ENCODE measurements around the gene NTRK2.

The NTRK2 gene

DNA sequence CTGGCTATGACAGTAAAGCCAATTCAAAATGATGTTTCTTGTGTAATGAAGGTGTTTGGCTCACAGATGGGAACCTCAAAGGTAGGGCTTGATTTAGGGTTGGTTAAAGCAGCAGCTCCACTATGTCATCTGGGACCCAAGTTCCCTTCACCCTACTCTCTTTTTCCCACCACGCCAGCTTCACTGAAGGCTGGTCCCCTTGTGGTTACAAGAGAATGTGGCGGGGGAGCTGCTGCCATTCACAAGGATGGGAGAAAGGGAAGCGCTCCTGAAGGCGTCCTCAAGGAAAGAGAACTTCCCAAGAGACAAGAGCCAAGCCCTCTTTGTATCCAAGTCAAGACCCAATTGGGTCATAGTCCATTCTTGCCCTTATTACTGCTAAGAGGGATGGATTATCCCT is 72.7 kb downstream of the NTRK2 start:
- DNase-seq = no peak

DNA sequence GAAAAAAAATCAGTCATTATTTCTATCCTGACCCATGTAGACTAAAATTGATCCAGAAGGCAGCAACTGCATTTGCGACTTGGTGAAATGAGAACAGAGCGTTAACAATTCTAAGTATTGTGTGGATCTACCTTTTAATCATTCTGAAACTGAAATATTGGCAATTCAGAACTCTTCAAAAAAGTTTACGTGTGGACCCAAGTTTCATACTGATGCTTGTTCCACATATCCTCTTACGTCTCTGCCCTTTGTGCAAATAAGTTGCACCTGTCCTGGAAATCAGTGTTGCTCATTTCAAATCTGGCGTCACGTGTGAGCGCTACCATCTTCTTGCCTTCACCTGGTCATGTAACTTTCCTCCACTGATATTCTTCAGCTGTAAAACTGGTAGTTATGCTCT is 74.7 kb downstream of the NTRK2 start:
- DNase-seq = no peak

DNA sequence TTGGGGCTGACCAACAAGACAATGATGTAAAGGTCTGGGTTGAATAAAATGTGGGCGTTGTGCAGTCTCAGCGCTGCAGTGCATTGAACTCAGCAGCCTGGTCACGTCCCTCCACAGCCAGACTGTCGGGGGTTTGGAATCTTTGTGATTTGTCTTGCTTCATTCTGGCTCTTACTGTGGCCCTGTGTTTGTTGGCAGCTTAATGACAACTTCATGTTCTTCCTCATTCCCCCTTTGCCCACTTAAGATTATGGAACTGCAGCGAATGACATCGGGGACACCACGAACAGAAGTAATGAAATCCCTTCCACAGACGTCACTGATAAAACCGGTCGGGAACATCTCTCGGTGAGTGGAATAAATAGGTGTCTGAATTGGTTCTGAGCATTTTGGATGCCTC is 75.2 kb downstream of the NTRK2 start:
- no peak for DNase-seq

DNA sequence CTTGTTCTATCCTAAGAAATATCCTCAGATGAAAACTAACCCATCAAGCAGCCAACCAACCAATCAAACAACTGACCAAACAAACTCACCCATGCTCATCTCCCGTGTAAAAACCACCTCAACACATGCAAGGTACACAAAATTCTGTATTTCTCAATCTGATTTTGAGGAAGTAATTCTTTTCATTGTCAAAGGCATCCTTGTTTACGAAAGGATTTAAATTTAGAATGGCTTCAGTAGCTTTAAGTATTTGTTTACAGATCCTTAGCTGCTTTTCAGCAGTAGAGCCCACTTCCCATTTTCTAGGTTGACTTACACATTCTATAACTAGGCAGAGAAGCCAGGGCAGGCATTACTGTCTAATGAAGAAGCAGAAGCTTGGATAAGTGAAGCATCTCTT is 78.6 kb downstream of the NTRK2 start:
- no peak for DNase-seq

DNA sequence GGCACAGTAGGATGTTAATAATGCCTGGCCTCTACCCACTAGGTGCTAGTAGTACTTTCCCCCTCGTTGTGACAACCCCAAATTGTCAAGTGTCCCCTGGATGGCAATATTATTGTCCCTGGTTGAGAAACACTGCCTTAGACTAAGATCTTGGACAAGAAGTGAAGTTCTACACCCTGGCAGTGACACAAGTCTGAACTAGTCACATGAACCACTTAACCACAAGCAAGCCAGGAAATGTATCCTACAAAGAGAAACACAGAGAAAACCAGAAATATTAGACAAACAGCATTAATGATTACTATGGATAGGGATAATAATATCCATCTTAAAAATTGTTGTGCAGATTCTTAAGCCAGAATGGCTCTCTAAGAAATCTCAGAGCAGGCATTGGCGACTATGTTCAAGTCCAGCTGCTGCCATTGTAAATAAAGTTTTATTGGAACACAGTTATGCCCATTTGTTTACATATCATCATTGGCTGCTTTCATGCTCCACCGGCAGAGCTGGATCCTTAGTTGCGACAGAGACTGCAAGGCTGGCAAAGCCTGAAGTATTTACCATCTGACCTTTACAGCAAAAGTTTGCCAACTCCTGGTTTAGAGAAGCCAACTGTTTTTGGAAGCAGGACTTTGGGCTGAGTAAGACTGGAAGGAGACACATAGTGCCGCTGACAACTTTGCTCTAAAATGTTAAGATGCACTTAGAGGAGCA is 80.8 kb downstream of the NTRK2 start:
- no peak for DNase-seq

DNA sequence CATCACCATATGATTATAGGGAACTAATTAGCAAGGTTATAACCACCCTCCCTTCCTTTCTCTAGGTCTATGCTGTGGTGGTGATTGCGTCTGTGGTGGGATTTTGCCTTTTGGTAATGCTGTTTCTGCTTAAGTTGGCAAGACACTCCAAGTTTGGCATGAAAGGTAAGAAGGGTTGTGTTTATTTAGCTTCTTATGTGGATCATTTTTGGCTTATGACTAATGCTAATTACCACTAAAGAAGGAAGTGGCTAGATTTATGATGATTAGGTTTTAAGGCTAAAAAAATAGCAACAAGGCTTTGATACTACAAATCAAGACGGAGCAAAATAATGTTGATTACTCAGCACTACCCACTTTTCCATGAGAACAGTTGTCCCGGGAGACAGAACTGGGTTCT is 82.4 kb downstream of the NTRK2 start:
- DNase-seq = no peak

DNA sequence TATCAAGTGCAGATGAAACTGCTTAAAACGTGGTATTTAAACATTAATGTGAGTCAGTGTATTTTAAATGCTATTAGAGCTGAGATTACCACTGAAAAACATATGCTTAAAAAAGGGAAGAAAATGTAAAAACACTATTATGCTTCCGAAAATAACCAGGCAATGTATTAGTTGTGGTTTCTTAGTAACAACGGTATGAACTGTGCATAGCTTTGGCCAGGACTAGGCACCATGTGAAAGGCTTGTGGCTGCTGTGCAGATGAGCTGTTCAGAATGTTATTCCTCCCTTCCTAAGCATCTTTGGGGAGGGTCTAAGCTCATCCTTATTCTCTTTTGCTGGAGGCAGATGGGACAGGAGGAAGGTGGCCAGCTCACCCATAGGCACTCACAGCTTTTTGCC is 84.9 kb downstream of the NTRK2 start:
- no peak for DNase-seq

DNA sequence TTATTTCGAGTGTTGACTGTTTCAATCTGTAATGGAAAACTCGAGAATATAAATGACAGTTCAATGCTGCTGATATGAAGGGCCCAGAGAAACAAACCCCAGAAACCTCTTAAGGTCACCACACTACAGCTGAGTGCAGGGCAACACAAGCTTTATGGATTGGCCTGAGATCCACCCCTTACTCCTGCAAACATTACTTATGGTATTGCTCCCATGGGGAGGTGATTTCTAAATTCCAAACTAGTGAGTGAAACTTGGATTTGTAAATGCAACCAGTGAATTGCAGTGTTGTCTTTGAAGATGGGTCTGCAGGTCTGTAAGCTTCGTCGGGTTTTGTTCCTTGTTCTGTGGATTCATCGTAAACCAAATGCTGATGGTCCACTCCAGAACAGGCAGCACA is 85.4 kb downstream of the NTRK2 start:
- DNase-seq = no peak

DNA sequence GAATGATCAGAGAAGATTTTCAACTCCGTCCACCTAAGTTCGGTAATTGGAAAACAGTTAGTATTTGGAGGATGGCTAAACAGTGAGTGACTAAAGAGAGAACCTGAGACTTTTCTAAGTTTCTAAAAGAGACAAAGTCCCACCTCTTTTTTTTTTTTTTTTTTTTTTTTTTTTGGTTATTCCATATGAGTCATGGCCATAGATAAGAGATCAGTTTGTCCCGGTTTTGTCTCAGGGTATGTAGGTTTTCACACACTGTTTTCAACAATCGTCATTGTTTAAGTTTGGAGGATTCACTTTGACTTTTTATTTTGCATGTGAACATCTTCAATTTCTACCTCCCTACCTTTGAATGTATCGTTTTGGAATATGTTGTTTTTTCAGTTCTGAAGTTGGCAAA is 85.9 kb downstream of the NTRK2 start:
- DNase-seq = no peak

DNA sequence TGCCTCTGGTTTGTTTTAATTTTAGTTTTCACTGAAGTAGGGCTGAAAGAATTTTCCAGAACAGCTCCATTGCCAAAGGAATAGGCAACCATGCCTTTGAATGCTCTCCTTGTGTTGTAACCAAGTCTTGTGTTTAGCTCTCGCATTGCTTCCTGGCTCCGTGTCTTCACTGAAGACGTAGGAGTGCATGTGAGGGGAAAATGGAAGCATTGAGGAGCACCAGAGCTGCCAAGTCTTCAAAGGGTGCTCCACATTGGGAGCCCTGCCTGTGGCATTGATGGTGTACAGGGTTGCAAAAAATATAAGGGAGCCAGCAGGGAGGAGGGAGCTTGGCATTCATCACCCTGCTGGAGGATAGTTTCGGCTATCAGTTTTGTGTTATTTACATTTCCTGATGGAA is 86.6 kb downstream of the NTRK2 start:
- no peak for DNase-seq

DNA sequence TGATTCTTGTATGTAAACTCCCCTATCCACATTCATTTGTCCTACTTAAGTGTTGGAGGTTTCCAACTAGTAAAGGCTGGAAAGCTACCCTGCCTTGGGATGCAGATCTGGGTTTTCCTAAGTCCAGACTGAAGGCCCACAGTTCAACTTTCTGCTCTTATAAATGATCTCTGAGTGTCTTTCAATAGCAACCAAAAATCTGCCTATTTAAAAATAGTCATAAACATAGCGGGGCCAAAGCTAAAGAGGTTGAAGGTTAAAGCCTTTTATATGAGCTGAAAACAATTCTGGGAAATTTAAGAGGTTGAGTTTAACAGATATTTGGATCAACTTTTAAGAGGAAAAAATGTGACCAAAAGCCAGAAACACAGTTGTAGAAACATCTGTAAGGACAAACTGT is 87.2 kb downstream of the NTRK2 start:
- DNase-seq = no peak

DNA sequence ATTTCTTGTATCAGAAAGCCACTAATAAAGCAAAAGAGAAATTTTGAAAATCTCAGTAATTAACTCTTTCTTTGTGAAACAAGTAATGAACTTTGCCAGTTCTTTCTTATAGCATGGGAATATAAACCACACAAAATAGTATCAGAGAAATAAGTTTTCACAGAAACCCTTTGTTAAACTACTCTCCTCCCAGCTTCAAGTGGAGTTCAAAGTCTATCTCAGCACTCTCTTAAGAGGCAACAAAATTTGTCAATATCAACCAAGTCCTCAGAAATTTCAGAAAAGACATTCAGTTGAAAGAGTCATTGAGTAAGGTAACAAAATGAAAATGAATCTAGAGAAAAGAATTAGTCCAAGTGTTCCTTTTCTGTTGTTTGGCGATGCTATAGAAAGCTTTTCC is 89.3 kb downstream of the NTRK2 start:
- no peak for DNase-seq

DNA sequence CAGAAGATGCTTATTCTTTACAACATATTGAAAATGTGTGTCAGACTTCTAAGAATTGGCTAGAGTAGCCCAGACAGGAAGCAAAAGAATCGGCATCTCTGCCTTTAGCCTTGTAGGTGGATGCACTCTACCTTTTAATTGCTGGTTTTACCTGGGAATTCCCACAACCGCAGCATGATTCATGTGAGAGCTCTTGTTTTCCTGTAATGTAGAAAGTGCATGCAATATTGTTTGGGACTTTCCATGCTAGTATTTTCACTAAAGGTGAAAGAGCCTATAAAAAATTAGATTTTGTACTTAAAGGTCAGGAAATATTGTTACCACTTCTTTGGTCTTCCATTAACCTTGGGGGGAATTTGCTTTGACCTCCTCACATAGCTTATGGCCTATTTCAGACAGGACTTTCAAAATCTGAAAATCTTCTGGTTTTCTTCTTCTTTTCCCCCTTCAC is 89.8 kb downstream of the NTRK2 start:
- DNase-seq = no peak

DNA sequence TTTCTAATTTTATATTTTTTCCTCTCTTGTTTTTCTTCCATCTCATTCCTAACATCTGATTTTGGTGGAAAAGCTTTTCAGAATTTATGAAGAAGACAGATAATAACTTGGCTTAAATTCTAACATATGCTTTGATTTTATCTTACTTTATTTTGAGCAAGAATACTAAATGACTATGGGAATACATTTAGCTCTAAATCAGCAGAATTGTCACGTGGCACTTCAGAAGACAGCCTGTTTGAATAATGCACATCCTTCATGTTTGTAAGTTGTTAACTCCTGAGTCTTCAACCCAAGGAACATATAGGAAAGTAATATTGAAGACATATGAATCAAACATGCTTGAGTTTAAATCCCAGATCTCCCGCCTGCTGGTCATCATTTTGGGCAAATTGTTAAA is 90.3 kb downstream of the NTRK2 start:
- no peak for DNase-seq

DNA sequence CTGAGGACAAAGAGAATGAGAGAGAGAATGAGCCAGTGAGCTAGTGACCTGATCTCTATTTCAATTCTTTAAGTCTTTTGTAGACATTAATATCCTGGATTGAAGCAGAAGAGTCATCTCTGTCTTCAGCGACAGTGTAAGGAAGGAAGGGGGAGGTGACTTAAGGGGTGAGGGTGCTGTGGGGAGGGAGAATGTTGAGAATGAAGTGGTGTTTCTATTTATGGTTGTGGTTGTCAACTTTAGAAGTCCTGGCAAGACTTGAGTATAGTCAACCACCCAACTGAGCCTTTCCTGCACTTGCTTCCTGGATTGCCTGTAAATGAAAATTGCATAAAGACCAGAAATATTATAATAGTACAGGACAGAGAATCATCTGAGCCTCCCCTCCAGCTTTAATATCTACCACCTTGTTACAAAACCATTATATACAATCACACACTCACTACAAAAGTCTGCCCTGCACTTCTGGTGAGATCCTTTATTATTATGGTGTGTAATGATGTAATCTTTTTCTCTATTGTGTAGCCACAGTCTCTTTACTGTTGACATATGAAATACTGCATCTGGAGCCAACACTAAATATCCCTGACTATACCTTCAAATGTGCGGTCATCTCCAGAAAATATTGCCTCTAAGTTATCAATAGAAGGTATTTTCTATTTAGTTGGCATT is 91.7 kb downstream of the NTRK2 start:
- DNase-seq = no peak

DNA sequence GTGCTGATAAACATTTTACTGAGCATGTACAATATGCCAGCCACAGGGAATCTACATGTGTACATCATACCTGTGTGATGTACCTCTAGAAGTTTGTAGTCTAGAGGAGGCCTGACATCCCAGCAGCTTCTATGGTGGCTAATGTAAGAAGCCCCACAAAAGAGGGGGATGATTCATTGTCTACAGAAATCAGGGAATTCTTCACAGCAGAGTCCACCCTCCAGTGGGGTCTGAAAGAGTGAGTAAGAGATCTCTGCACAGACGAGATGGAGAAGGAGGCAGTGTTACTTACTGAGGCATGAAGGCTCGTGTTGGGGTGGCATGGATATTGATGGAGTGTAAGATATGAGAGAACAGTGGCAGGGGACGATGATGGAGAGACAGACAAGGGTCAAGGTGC is 103.0 kb downstream of the NTRK2 start:
- DNase-seq = no peak

DNA sequence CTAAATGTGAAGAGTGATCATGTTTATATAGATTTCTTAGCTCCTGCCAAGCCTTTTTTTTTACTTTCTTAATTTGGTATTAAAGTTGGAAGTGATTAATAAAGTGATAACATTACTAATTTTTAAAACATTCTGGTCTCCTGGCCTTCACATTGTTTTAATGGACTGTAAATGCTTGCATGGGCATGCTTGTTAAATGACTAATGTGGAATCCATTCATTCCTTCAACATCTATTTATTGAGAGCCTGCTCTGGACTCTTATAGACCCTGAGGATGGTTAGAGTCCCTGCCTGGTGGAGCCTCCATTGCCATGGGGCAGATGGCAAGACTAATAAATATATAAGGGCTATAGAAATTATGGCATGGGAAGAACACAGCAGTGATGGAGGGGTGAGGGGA is 103.5 kb downstream of the NTRK2 start:
- no peak for DNase-seq

DNA sequence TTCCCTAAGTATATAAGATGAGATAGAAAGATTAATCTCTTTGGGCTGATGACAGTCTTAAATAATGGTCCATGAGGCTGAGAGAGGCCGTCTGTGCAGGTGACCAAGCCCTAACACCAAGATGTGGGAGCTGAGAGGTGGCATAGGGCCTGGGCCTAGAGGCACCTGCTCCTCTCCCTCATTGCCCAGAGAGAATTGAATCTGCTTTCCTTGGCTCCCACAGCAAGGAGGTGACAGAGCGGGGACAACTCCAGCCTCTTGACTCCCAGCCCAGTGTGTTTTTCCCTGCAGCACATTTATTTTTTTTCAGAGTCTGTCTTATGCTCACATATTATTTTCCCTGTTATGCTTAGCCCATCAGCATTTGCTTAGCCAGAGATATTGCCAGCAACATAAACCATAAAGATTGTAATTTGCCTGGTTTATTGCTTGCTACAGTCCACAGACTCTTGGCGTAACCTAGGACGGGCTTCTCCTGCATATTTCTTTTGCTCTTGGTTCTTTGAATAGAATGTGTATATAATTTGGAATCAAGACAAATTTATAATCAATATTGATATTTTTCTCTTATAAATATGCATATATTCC is 105.6 kb downstream of the NTRK2 start:
- DNase-seq = no peak

DNA sequence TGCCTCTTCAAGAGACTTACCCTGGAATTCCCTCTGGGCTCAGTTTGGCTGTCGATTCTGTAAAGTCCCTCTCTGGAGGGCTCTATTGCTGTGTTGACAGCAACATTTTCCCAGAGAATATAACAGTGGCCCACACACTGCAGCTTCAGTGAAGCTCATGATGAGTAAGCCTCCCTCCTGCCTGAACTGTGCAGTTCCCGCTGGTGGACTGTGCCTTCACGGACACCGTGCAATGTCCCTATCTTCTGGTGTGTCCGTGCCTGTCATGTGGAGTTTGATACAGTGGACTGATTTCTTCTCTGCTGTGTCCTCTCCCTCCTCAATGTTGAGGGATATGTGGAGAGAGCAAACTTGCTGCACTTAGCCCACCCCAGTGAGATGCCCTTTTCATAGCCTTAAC is 109.0 kb downstream of the NTRK2 start:
- DNase-seq = no peak

DNA sequence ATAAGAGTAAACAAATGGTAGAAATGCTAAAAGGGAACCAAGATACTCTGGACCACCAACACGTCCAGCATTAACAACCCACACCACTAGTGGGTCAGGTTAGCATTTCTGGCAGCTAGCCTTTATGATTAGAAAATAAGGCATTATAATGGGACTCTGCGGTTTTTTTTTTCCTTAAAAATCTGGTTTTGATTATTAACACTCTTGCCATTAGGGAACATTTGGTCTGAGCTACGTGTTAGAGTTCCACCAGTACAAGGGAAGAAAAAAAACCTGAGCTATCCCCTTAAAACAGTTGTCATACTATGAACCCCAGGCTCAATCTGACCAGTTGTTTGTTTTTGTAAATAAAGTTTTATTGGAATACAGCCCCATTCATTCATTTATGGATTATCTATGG is 110.4 kb downstream of the NTRK2 start:
- no peak for DNase-seq

DNA sequence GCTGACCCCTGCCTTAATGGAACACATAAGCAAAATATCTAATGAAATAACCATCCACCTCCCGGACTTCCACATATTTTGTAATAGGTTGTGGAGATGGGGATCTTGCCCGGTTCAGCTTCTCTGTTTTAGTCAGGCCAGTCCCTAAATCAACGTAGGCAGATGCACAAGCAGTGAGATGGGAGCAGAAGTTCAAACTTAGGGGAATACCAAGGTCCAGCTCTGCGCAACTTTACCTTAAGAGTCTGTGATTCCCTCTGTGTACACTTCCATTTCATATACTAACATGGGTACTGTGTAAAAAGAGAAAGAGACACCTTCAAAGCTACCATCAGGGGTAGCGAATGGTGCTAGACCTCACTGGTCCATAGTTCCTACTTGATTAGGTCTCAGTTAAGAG is 110.9 kb downstream of the NTRK2 start:
- no peak for DNase-seq

DNA sequence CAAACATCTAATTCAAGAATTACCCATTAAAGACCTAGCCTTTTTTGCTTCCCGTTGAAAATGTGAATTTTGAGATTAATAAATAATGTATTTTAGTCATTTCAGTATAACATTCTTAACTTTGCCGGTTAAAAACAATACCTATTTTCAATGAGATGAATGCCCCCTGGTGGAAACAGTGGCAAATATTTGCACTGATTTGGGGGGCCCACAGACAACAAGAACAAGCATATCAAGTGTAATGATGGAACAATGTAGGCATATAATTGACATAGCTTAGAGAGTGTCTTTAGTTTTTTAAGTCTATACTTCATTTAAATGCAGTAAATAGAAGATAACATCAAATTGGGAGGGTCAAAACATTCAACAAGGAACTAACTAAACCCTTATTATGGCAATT is 111.9 kb downstream of the NTRK2 start:
- peak; percentile 55 for DNase-seq

DNA sequence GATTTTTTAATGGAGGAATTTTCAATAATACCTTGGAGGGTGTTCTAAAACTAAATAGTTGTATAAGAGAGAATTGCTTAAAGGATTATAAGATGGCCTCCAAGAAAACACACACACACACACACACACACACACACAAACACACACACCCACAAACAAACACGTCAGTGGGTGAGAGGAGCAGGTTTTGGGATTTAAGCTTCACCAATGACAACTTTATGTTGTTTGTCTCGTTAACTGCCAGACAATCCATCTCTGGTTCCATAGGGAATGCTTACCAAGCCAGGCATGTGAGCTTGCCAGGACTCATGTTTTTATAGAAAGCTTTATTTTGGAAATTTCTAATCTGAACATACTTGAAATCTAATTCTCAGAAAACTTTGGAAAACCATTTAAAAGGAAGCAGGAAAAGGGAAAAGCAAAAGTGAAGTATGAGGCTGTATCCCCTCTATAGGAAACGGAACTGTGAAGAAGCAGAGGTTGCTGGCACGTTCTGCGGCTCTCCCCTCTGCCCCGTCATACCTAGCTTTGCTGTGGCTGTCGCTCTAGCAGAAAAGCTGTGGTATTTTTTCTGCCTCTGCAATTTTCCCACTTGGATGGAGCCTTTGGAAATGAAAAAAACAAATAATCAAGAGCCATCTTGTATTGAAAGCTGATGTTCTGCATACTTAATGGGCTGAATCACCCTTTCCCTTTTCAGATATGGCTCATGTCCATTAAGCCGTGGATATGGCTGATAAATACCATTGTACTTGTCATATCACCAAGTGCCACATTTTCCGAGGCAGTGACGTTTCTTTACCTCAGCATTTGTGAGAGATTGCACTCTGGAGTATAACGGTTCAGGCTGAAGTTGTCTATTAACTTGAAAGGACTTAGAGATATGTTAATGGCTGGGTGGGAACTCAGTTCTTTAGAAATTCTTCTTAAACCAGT is 112.7 kb downstream of the NTRK2 start:
- DNase-seq = no peak
